Measurements from ENCODE around the gene TSPAN9. TPM values are rescaled to one million over a fixed set of nuclear protein-coding genes. Genes with fewer than 3 reads are reported as not detected.

The TSPAN9 gene
- total RNA-seq, 1 donor from 2014 or later: 30.4 TPM

- H3K9me3 Mint-ChIP-seq (ENCODE audit: low read depth): no peaks in the 10 kb centered on the region
- no peak overlapping the region for H3K4me3 Mint-ChIP-seq (ENCODE audit: low read depth)
- DNase-seq (ENCODE audit: low spot score, unreplicated experiment): no peak
- TF ChIP-seq, protein P1, sequence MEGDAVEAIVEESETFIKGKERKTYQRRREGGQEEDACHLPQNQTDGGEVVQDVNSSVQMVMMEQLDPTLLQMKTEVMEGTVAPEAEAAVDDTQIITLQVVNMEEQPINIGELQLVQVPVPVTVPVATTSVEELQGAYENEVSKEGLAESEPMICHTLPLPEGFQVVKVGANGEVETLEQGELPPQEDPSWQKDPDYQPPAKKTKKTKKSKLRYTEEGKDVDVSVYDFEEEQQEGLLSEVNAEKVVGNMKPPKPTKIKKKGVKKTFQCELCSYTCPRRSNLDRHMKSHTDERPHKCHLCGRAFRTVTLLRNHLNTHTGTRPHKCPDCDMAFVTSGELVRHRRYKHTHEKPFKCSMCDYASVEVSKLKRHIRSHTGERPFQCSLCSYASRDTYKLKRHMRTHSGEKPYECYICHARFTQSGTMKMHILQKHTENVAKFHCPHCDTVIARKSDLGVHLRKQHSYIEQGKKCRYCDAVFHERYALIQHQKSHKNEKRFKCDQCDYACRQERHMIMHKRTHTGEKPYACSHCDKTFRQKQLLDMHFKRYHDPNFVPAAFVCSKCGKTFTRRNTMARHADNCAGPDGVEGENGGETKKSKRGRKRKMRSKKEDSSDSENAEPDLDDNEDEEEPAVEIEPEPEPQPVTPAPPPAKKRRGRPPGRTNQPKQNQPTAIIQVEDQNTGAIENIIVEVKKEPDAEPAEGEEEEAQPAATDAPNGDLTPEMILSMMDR (IDR thresholded peaks at IDR 0.05; ENCODE audit: unreplicated experiment): no peak
- no peak overlapping the region for H3K27ac Mint-ChIP-seq
- peaks cover 27% of the 10 kb centered on the region for H3K27me3 Mint-ChIP-seq
- peaks cover 1% of the 10 kb centered on the region for H3K4me1 Mint-ChIP-seq (ENCODE audit: low read depth)
- H3K36me3 Mint-ChIP-seq (ENCODE audit: insufficient read depth): no peaks in the 10 kb centered on the region
Observed at GRCh38 chr12:3045989-3046388, 31.2 kb upstream of the TSPAN9 start.

- H3K4me1 Mint-ChIP-seq (ENCODE audit: low read depth): peaks cover 1% of the 10 kb centered on the region
- no peak overlapping the region for H3K4me3 Mint-ChIP-seq (ENCODE audit: low read depth)
- H3K36me3 Mint-ChIP-seq (ENCODE audit: insufficient read depth): no peaks in the 10 kb centered on the region
- TF ChIP-seq, protein P1 (IDR thresholded peaks at IDR 0.05; ENCODE audit: unreplicated experiment): no peak
- no peaks in the 10 kb centered on the region for H3K9me3 Mint-ChIP-seq (ENCODE audit: low read depth)
- H3K27ac Mint-ChIP-seq: no peak overlapping the region
- DNase-seq (ENCODE audit: low spot score, unreplicated experiment): no peak
- peaks cover 33% of the 10 kb centered on the region for H3K27me3 Mint-ChIP-seq
Observed at GRCh38 chr12:3046441-3047200, 30.6 kb upstream of the TSPAN9 start.

DNA sequence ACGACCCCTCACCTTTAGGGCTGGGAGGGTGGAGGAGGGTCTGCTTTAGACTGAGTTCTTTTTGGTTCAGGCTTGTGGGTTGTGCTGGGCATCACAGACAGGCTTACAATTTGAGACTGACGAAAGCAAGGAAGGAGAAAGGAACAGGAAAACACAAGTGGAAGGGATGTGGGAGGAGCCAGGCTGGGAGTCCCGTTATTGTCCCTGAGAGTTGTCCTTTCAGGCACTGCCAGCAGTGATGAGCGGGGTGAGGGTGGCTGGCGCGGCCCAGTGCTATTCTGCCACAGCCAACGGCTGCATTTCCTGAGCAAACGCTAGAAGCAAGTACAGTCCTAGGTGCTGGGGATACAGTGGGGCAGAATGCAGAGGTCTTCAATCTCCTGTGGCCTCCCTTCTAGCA lies 29.2 kb upstream of the TSPAN9 start:
- Mint-ChIP-seq H3K27me3 (peaks cover 36% of the 10 kb centered on the region), H3K4me1 (ENCODE audit: low read depth) (peaks cover 1% of the 10 kb centered on the region), H3K27ac (no peak overlapping the region), H3K4me3 (ENCODE audit: low read depth) (no peak overlapping the region), H3K9me3 (ENCODE audit: low read depth) (no peaks in the 10 kb centered on the region), H3K36me3 (ENCODE audit: insufficient read depth) (no peaks in the 10 kb centered on the region)
- no peak for DNase-seq (ENCODE audit: low spot score, unreplicated experiment)
- TF ChIP-seq, protein P1 (IDR thresholded peaks at IDR 0.05; ENCODE audit: unreplicated experiment): no peak

DNA sequence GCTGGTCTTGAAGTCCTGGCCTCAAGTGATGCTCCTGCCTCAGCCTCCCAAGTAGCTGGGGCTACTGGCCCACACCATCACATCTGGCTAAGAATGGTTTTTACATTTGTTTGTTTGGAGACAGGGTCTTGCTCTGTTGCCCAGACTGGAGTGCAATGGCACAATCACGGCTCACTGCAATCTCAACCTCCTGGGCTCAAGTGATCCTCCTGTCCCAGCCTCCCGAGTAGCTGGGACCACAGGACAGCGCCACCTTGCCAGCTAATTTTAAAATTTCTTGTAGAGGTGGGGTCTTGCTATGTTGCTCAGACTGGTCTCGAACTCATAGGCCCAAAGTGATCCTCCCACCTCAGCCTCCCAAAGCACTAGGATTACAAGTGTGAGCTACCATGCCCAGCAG lies 28.6 kb upstream of the TSPAN9 start:
- H3K27me3 Mint-ChIP-seq: peaks cover 36% of the 10 kb centered on the region
- H3K4me1 Mint-ChIP-seq (ENCODE audit: low read depth): peaks cover 1% of the 10 kb centered on the region
- DNase-seq (ENCODE audit: low spot score, unreplicated experiment): no peak
- H3K4me3 Mint-ChIP-seq (ENCODE audit: low read depth): no peak overlapping the region
- no peaks in the 10 kb centered on the region for H3K9me3 Mint-ChIP-seq (ENCODE audit: low read depth)
- no peak overlapping the region for H3K27ac Mint-ChIP-seq
- no peaks in the 10 kb centered on the region for H3K36me3 Mint-ChIP-seq (ENCODE audit: insufficient read depth)
- TF ChIP-seq, protein P1 (IDR thresholded peaks at IDR 0.05; ENCODE audit: unreplicated experiment): no peak

DNA sequence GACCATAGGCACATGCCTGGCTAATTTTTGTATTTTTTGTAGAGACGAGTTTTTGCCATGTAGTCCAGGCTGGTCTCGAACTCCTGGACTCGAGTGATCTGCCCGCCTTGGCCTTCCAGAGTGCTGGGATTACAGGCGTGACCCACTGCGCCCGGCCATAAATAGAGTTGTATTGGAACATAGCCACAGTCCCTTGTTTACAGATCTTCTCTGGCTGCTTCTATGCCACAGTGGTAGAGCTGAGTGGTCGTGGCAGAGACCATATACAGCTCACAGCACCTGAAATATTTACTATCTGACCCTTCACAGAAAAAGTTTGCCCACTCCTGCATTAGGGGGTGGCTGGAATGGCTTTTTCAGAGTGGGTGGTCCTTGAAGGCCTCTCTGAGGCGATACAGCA lies 28.0 kb upstream of the TSPAN9 start:
- H3K4me3 Mint-ChIP-seq (ENCODE audit: low read depth): no peak overlapping the region
- TF ChIP-seq, protein P1 (IDR thresholded peaks at IDR 0.05; ENCODE audit: unreplicated experiment): no peak
- no peaks in the 10 kb centered on the region for H3K9me3 Mint-ChIP-seq (ENCODE audit: low read depth)
- H3K4me1 Mint-ChIP-seq (ENCODE audit: low read depth): peaks cover 1% of the 10 kb centered on the region
- H3K27me3 Mint-ChIP-seq: peaks cover 36% of the 10 kb centered on the region
- no peak for DNase-seq (ENCODE audit: low spot score, unreplicated experiment)
- H3K36me3 Mint-ChIP-seq (ENCODE audit: insufficient read depth): no peaks in the 10 kb centered on the region
- H3K27ac Mint-ChIP-seq: no peak overlapping the region
